Natural killer cell (primary cell): ENCODE data around the gene MECP2. TPM values are rescaled to one million over a fixed set of nuclear protein-coding genes. Genes with fewer than 3 reads are reported as not detected.

ENCODE experiments used
- ATAC-seq, 3 donors: fragments of 150-1000 bp in 2 of 3; fragments of 200-7000 bp in 1 of 3; cut with Tn5 transposase; 1 replicate in 1 of 3; 2 replicates in 2 of 3; pipeline ENCODE4 v1.10.0; 2021; ENCODE audit warnings: mild to moderate bottlenecking in 2 of 3, moderate library complexity in 2 of 3
- DNase-seq, 2 donors: peaks; one replicate each; pipeline versions ENCODE4 v3.0.0 to v3.0.0-alpha.2; 2013 to 2021; ENCODE audit warnings: mixed read lengths in 1 of 2
- H3K27ac ChIP-seq: one replicate; pipeline ENCODE4 v1.5.1; 2013; ENCODE audit warnings: mild to moderate bottlenecking, low read length
- H3K27me3 ChIP-seq: one replicate; pipeline ENCODE4 v1.6.1; 2013; ENCODE audit warnings: low read length; ENCODE audit not compliant: control insufficient read depth, insufficient read depth
- H3K36me3 ChIP-seq: one replicate; pipeline ENCODE4 v1.6.1; 2013; ENCODE audit warnings: low read length; ENCODE audit not compliant: control insufficient read depth, insufficient read depth
- H3K4me1 ChIP-seq: one replicate; pipeline ENCODE4 v1.6.1; 2013; ENCODE audit warnings: low read length; ENCODE audit not compliant: control insufficient read depth, insufficient read depth
- H3K4me3 ChIP-seq: one replicate; pipeline ENCODE4 v1.5.1; 2013; ENCODE audit warnings: low read length
- H3K9me3 ChIP-seq: one replicate; pipeline ENCODE4 v1.6.1; 2013; ENCODE audit warnings: low read length; ENCODE audit not compliant: control insufficient read depth, insufficient read depth
- H3K27ac Mint-ChIP-seq, 2 donors: one replicate each; pipeline ENCODE4 v1.8.0; 2022; ENCODE audit warnings: mild to moderate bottlenecking in 2 of 2, mixed read lengths in 2 of 2, moderate library complexity in 1 of 2
- H3K27me3 Mint-ChIP-seq, 2 donors: one replicate each; pipeline ENCODE4 v1.8.0; 2022; ENCODE audit warnings: low read depth in 2 of 2, mixed read lengths in 2 of 2
- H3K36me3 Mint-ChIP-seq: one replicate; pipeline ENCODE4 v1.8.0; 2022; ENCODE audit warnings: mixed read lengths
- H3K4me1 Mint-ChIP-seq, 2 donors: one replicate each; pipeline ENCODE4 v1.8.0; 2022; ENCODE audit warnings: mixed read lengths in 2 of 2
- H3K4me3 Mint-ChIP-seq: one replicate; pipeline ENCODE4 v1.8.0; 2022; ENCODE audit warnings: mild to moderate bottlenecking, moderate library complexity, mixed read lengths
- H3K9me3 Mint-ChIP-seq, 2 donors: one replicate each; pipeline ENCODE4 v1.8.0; 2022; ENCODE audit warnings: mixed read lengths in 2 of 2
- WGBS: methylation state at CpG from one replicate; pipeline ENCODE4 v1.1.7; 2013; ENCODE audit warnings: missing lambda C conversion rate; ENCODE audit not compliant: insufficient coverage; 5-methylcytosine and 5-hydroxymethylcytosine counted together
- intact Hi-C: fragments of 100-400 bp; cut with micrococcal nuclease; formaldehyde crosslinking; loops from one replicate; pipeline ENCODE4 v1.14.2; 2022
- total RNA-seq, 4 donors: library from RNA; stranded (reverse); fragments of 120-200 nt in 1 of 4; gene quantifications; one replicate each; pipeline versions ENCODE4 v1.2.3 to v1.2.4, GENCODE V29; 2013 to 2022
- TF ChIP-seq, protein P1 (sequence below): fragments of 200-600 bp; IDR thresholded peaks from one replicate; pipeline ENCODE4 v1.8.0; 2022; ENCODE audit warnings: antibody characterized with exemption

MECP2 gene
- total RNA-seq, 3 donors from 2014 or later (not counting 1 experiment from before 2014, with no cell fraction given), result 177 to 198 (median 182) TPM

DNA sequence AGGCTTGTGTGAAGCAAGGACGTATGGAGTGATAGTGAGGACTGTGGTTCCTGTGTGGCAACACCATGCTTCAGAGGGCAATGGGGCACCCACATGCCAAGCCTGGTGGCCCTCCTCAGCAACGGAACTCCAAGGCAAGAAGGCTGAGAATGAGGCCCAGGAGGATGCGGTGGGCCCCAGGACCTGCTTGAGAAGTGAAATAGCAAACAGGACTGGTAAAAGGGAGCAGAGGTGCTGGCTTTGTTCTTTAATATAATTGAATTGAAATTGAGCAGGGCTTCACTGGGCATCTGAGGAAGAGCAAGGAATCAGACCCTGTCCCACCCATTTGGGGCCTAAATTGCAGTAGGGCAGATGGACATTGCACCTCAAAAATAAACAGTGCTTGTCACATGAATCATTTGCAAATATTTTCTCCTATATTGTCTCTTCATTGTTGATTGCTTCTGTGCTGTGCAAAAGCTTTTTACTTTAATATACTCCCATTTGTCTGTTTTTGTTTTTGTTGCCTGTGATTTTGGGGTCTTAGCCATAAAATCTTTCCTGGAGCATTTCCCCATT is 122.7 kb downstream of the MECP2 start:
- peaks cover 12 to 17% of the 10 kb centered on the region in 2 donors for H3K4me1 Mint-ChIP-seq
- TF ChIP-seq, protein P1, sequence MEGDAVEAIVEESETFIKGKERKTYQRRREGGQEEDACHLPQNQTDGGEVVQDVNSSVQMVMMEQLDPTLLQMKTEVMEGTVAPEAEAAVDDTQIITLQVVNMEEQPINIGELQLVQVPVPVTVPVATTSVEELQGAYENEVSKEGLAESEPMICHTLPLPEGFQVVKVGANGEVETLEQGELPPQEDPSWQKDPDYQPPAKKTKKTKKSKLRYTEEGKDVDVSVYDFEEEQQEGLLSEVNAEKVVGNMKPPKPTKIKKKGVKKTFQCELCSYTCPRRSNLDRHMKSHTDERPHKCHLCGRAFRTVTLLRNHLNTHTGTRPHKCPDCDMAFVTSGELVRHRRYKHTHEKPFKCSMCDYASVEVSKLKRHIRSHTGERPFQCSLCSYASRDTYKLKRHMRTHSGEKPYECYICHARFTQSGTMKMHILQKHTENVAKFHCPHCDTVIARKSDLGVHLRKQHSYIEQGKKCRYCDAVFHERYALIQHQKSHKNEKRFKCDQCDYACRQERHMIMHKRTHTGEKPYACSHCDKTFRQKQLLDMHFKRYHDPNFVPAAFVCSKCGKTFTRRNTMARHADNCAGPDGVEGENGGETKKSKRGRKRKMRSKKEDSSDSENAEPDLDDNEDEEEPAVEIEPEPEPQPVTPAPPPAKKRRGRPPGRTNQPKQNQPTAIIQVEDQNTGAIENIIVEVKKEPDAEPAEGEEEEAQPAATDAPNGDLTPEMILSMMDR, result no peak
- H3K27me3 Mint-ChIP-seq, result no peaks in the 10 kb centered on the region
- no peak overlapping the region for H3K4me3 ChIP-seq
- H3K4me3 Mint-ChIP-seq, result peak overlapping the region; percentile 43
- peaks cover 19% of the 10 kb centered on the region for H3K4me1 ChIP-seq
- no peaks in the 10 kb centered on the region for H3K27me3 ChIP-seq
- no peaks in the 10 kb centered on the region for H3K36me3 ChIP-seq
- ATAC-seq (no peak), DNase-seq (peak in 1 of 2 donors; percentile 21)
- peak overlapping the region; percentile 99 to 100 for H3K27ac Mint-ChIP-seq
- peak overlapping the region; percentile 81 for H3K27ac ChIP-seq
- no peaks in the 10 kb centered on the region for H3K9me3 ChIP-seq
- no peaks in the 10 kb centered on the region for H3K36me3 Mint-ChIP-seq
- intact Hi-C loops, result no loop called here
- H3K9me3 Mint-ChIP-seq, result no peaks in the 10 kb centered on the region
- WGBS, result 47% methylated on average over 3 of the region's 3 CpGs

DNA sequence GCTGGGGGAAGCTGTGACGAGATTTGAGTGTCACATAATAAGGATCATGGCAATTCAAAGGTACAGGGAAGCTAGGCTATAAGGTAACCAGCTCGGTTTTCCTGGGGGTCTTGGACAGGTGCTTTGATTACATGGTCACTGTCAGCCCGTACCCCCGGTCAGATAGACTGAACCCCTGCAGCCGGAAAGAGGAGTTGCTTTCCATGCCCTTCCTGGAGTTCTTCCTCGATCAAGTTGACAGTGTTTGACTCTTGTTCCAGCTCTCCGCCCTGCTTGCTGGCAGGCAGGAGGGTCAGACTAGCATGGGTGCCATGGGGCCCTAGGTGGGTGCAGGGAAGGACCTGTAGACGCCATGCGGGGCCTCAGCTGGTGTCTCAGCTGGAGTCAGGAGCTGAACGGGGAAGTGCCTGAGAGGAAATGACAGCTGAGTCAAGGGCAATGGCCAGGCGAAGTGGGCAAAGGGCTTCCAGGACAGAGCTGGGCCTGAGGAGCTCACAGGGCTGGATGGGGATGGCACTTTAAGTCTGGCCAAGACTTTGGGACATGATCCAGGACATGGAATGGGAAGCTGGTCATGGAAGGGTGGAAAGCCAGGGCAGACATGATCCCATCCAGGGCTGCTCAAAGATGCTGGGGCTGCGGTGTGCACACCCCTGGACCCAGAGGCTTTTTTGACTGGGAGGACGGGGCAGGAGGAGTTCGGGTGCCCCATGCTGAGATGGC is 123.4 kb downstream of the MECP2 start:
- Mint-ChIP-seq H3K4me3 (peak overlapping the region; percentile 28), H3K9me3 (no peaks in the 10 kb centered on the region), H3K4me1 (peaks cover 17 to 23% of the 10 kb centered on the region in 2 donors), H3K36me3 (no peaks in the 10 kb centered on the region), H3K27me3 (no peaks in the 10 kb centered on the region), H3K27ac (peak overlapping the region; percentile 99 to 100)
- WGBS, result 72% methylated on average over 13 of the region's 14 CpGs
- H3K27me3 ChIP-seq, result no peaks in the 10 kb centered on the region
- H3K36me3 ChIP-seq, result no peaks in the 10 kb centered on the region
- intact Hi-C loops, result no loop called here
- peaks cover 26% of the 10 kb centered on the region for H3K4me1 ChIP-seq
- H3K4me3 ChIP-seq, result no peak overlapping the region
- H3K9me3 ChIP-seq, result no peaks in the 10 kb centered on the region
- DNase-seq (no peak), ATAC-seq (no peak)
- peak overlapping the region; percentile 81 for H3K27ac ChIP-seq
- TF ChIP-seq, protein P1, result no peak

DNA sequence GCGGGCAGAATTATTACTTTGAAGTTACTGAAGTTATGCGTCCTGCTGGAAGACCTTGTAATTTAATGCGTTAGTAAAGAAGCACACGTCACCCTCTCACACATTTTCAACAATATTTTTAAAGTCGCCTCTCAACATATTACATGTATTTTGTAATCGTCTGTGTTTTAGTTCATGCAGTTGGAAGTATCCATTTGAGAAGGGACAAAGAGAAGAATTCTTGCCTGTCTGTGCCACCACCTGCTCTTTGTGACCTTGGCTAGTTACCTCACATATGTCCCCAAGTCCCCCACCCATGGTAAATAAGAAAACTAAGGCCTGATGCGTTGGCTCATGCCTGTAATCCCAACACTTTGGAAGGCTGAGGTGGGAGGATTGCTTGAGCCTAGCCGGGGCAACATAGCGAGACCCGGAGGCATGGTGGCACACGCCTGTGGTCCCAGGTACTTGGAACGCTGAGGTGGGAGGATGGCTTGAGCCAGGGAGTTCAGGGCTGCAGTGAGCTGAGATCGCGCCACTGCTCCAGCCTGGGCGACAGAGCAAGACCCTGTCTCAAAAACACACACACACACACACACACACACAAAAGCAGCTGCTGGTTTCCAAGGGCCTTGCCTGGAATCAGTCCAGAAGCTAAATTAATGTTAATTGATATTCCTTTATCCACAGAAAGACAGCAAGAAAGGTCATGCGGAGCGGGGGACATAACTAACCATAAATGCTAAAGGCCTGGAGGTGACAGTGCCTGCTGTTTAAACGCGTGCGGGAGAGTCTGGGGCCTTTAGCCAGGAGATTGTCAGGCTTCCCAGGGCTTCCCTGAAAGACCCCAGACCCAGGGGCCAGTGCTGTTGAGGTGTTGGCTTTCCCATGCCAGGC is 124.2 kb downstream of the MECP2 start:
- Mint-ChIP-seq H3K27ac (peak overlapping the region; percentile 99 to 100), H3K4me3 (peak overlapping the region; percentile 86), H3K9me3 (no peaks in the 10 kb centered on the region), H3K4me1 (peaks cover 23 to 25% of the 10 kb centered on the region in 2 donors), H3K27me3 (no peaks in the 10 kb centered on the region), H3K36me3 (no peaks in the 10 kb centered on the region)
- no peak for DNase-seq
- Histone ChIP-seq H3K4me3 (peak overlapping the region; percentile 59), H3K36me3 (no peaks in the 10 kb centered on the region), H3K4me1 (peaks cover 34% of the 10 kb centered on the region), H3K9me3 (no peaks in the 10 kb centered on the region), H3K27ac (peak overlapping the region; percentile 81), H3K27me3 (no peaks in the 10 kb centered on the region)
- no peak for ATAC-seq
- intact Hi-C loops, result no loop called here
- TF ChIP-seq, protein P1, result no peak
- 78% methylated on average over 10 of the region's 20 CpGs for WGBS
